HUES6 (cell line): ENCODE data around the gene TMEM115.

Experiments
- H3K27ac ChIP-seq: 2 replicates; pipeline ENCODE4 v1.7.0; 2013; ENCODE audit warnings: low read depth, mild to moderate bottlenecking, low read length, inconsistent platforms
- H3K27me3 ChIP-seq: 2 replicates; pipeline ENCODE4 v1.6.1; 2013; ENCODE audit warnings: low read length; ENCODE audit not compliant: control insufficient read depth, insufficient read depth
- H3K36me3 ChIP-seq: 2 replicates; pipeline ENCODE4 v1.6.1; 2013; ENCODE audit warnings: low read length; ENCODE audit not compliant: control insufficient read depth, insufficient read depth
- H3K4me1 ChIP-seq: 2 replicates; pipeline ENCODE4 v1.6.1; 2013; ENCODE audit warnings: low read length; ENCODE audit not compliant: control insufficient read depth, insufficient read depth
- H3K4me3 ChIP-seq: 2 replicates; pipeline ENCODE4 v1.5.1; 2013; ENCODE audit warnings: low read depth, low read length
- H3K9ac ChIP-seq: one replicate; pipeline ENCODE4 v1.6.1; 2013; ENCODE audit warnings: mild to moderate bottlenecking, low read length
- H3K9me3 ChIP-seq: 2 replicates; pipeline ENCODE4 v1.6.1; 2013; ENCODE audit warnings: low read depth, low read length; ENCODE audit not compliant: control insufficient read depth, insufficient read depth

Gene TMEM115

DNA sequence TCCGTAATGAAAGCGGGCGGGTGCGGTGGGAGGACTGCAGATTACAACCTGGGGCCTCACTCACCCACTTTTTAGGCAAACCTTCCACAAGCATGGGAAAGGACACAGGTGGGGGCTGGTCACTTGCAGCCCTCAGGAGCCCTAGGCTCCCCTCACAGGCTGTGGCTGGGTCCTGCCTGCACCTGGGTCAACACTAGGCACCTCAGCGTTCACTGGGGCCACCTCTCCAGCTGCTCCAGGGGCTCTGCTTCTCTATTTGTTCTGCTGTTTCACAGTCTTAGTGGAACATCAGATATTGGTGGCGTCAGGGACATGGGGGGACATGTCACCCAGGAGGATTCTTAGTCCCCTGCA is 30.1 kb upstream of the TMEM115 start:
- Histone ChIP-seq H3K27me3 (no peaks in the 10 kb centered on the region), H3K4me3 (no peak overlapping the region), H3K36me3 (0 out of 2 replicates have a peak, but pooled peaks cover 2% of the 10 kb centered on the region), H3K4me1 (peaks cover 12% of the 10 kb centered on the region; the same call in 1 of the 2 replicates), H3K27ac (no peak overlapping the region), H3K9ac (no peak overlapping the region), H3K9me3 (no peaks in the 10 kb centered on the region)

DNA sequence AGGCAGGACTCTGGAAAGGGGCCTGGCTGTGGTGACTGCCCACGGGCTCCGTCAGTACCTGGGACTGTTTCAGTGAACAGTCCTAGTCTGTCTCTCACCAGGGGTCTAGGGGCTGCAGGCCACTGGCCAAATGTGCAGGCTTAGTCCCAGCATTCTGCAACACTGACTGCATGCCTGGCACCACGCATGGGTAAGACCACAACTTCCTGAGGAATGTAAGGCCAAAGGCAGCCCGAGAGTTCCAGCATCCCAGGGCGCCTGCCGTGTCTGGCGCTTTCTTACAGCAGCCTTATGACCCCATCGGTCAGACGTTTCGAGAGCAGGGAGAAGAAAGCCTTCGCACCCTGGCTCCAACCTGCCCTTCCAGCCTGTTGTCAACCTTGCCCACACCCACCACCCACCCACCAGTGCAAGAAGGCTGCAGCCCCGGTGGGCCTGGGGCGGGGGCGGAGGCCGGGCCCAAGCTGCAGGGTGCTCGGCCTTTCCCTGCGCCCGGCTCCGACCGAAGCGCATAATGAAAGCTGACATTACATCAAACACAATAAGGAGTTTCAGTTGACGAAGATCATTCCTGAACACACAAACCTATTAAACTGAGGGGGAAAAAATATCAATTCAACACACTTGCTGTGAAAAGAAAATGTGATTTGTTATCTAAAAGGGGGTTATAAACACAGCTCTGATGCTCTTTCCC is 29.5 kb upstream of the TMEM115 start:
- Histone ChIP-seq H3K36me3 (0 out of 2 replicates have a peak, but pooled peaks cover 2% of the 10 kb centered on the region), H3K9ac (no peak overlapping the region), H3K9me3 (no peaks in the 10 kb centered on the region), H3K4me1 (peaks cover 12% of the 10 kb centered on the region; the same call in 1 of the 2 replicates), H3K4me3 (no peak overlapping the region), H3K27me3 (no peaks in the 10 kb centered on the region), H3K27ac (no peak overlapping the region)

GRCh38 chr3:50388016-50388719 is 28.8 kb upstream of the TMEM115 start:
- Histone ChIP-seq H3K9me3 (no peaks in the 10 kb centered on the region), H3K36me3 (0 out of 2 replicates have a peak, but pooled peaks cover 2% of the 10 kb centered on the region), H3K4me3 (no peak overlapping the region), H3K27me3 (no peaks in the 10 kb centered on the region), H3K27ac (no peak overlapping the region), H3K9ac (no peak overlapping the region), H3K4me1 (peaks cover 12% of the 10 kb centered on the region; the same call in 1 of the 2 replicates)

DNA sequence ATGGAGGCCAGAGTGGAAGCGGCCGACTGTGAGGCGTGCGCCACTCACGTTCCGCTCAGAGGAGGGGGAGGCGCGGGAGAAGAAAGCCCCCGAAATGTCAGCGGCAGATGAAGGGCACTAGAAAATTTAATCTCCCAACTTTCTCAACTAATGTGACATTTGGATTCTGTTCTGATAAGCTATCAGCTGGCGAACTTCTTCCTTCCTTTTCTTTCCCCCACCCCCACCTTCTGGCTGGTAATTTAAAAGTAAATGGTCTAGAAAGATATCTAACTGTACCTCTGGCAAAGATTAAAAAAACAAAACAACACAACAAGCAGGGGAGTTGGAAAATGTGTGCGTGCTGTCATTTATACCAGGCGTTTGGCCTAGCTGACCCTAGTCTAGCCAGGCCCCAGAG is 26.4 kb upstream of the TMEM115 start:
- Histone ChIP-seq H3K9me3 (no peaks in the 10 kb centered on the region), H3K4me1 (peaks cover 9% of the 10 kb centered on the region; the same call in 1 of the 2 replicates), H3K4me3 (no peak overlapping the region), H3K27me3 (no peaks in the 10 kb centered on the region), H3K27ac (no peak overlapping the region), H3K36me3 (no peaks in the 10 kb centered on the region), H3K9ac (no peak overlapping the region)

DNA sequence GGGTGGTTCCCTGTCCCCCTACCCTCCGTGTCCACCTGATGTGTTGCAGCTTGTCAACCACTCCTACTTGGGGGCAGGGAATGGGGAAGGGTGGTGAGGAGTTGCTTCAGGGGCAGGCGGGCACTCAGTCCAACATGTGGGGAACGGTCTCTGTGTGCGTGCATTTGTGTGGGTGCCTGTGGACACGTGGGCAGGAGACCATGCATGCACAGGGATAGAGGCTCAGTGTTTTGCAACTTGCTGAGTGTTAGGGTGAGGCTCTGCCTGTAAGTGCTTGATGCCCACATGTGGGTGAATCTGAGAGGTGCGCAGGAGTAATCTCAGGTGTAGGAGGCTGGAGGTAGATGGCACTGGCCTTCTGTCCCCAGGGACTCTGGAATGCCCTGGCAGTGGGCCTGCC is 24.4 kb upstream of the TMEM115 start:
- Histone ChIP-seq H3K4me3 (no peak overlapping the region), H3K27ac (no peak overlapping the region), H3K36me3 (no peaks in the 10 kb centered on the region), H3K9ac (no peak overlapping the region), H3K9me3 (no peaks in the 10 kb centered on the region), H3K27me3 (no peaks in the 10 kb centered on the region), H3K4me1 (peaks cover 6% of the 10 kb centered on the region; the same call in 1 of the 2 replicates)

DNA sequence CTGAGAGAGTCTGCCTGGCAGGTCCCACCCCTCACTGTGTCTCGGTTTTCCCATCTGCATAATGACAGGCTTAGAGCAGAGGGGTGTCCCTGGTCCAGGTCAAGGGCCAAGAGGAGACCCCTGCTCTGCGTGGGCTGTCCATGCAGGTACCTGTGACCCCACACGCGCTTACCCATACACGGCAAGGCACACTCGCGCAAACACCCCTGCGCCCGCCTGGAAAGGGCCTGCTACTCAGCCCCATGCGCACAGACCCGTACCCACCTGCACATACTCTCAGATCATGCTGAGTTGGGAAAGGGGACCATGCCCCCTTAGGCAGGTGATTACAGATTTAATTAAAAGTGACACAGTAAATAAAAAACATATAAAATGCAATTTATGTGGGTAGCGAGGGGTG is 23.4 kb upstream of the TMEM115 start:
- no peak overlapping the region for H3K27ac ChIP-seq

GRCh38 chr3:50381383-50381782 is 22.1 kb upstream of the TMEM115 start:
- Histone ChIP-seq H3K9me3 (no peaks in the 10 kb centered on the region), H3K4me3 (no peak overlapping the region), H3K36me3 (no peaks in the 10 kb centered on the region), H3K9ac (no peak overlapping the region), H3K27me3 (no peaks in the 10 kb centered on the region), H3K27ac (no peak overlapping the region), H3K4me1 (no peaks in the 10 kb centered on the region; the same call in 1 of the 2 replicates)

More for the DNA sequence above, 23.4 kb upstream of the TMEM115 start:
- H3K9ac ChIP-seq: no peak overlapping the region
- no peaks in the 10 kb centered on the region; the same call in 1 of the 2 replicates for H3K4me1 ChIP-seq
- H3K27me3 ChIP-seq: no peaks in the 10 kb centered on the region
- H3K4me3 ChIP-seq: no peak overlapping the region
- H3K36me3 ChIP-seq: no peaks in the 10 kb centered on the region
- H3K9me3 ChIP-seq: no peaks in the 10 kb centered on the region

- no peak overlapping the region for H3K27ac ChIP-seq
Measured at GRCh38 chr3:50380405-50381085, 21.2 kb upstream of the TMEM115 start.

DNA sequence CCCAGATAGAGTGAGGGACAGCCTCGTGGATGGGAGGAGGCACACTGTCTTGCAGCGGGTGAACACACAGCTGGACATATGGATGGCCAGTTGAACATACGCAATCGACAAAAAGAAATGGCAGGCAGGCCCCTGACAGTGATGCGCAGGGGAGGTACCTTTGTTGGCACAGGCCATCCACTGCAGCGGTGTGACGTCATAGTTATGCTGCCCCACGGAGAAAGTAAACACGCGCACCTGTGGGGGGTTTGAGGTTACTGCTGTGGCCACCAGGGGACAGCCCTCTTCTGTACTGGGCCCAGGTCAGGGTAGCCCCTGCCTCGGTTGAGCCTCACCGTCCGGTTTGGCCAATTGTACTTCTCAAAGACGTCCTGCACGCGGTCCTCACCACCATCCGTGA is 19.4 kb upstream of the TMEM115 start:
- Histone ChIP-seq H3K9me3 (no peaks in the 10 kb centered on the region), H3K36me3 (no peaks in the 10 kb centered on the region), H3K9ac (no peak overlapping the region), H3K27ac (no peak overlapping the region), H3K4me1 (peaks cover 10% of the 10 kb centered on the region), H3K27me3 (no peaks in the 10 kb centered on the region), H3K4me3 (no peak overlapping the region)

More at GRCh38 chr3:50380405-50381085, 21.2 kb upstream of the TMEM115 start:
- Histone ChIP-seq H3K27me3 (no peaks in the 10 kb centered on the region), H3K4me1 (no peaks in the 10 kb centered on the region; the same call in 1 of the 2 replicates), H3K4me3 (no peak overlapping the region), H3K36me3 (no peaks in the 10 kb centered on the region), H3K9me3 (no peaks in the 10 kb centered on the region), H3K9ac (no peak overlapping the region)

GRCh38 chr3:50378024-50378423 is 18.7 kb upstream of the TMEM115 start:
- H3K27me3 ChIP-seq: no peaks in the 10 kb centered on the region
- H3K4me1 ChIP-seq: peaks cover 12% of the 10 kb centered on the region
- no peak overlapping the region for H3K4me3 ChIP-seq
- no peaks in the 10 kb centered on the region for H3K36me3 ChIP-seq
- H3K27ac ChIP-seq: no peak overlapping the region
- H3K9me3 ChIP-seq: no peaks in the 10 kb centered on the region
- H3K9ac ChIP-seq: no peak overlapping the region
